Endothelial cell of umbilical vein (primary cell): ENCODE results near the gene ABCC11. TPM values are rescaled to one million over a fixed set of nuclear protein-coding genes. Genes with fewer than 3 reads are reported as not detected.

Source experiments
- BruUV-seq: library from RNA; stranded (reverse); fragments of 400-500 nt; replicated peaks from 2 replicates; lab custom pipeline; 2021; lab: Mats Ljungman, UMichigan
- CTCF ChIA-PET: fragments of 300-600, 350-600 bp; sonication (Branson Sonifier 250); formaldehyde crosslinking; loops from one replicate; lab custom pipeline; 2021; ENCODE audit warnings: antibody characterized with exemption, inconsistent platforms; lab: Charles Lee
- POLR2A ChIA-PET: fragments of 300-600, 350-600 bp; sonication (Branson Sonifier 250); formaldehyde crosslinking; loops from one replicate; lab custom pipeline; 2021; ENCODE audit warnings: antibody characterized with exemption, inconsistent platforms; lab: Charles Lee
- DNase-seq: peaks from one replicate; pipeline ENCODE4 v3.0.0-alpha.2; 2011; ENCODE audit warnings: low read depth, low spot score
- FAIRE-seq: peaks from 2 replicates; lab custom pipeline; 2011; peaks lifted over from hg19 to GRCh38; lab: Jason Lieb, UNC
- H2AFZ ChIP-seq: 2 replicates; pipeline ENCODE4 v1.6.0; 2012; ENCODE audit warnings: low read depth, low read length, control low read depth, inconsistent platforms
- H3K27ac ChIP-seq: 2 replicates; pipeline ENCODE4 v1.5.1; 2011; ENCODE audit warnings: low read depth, mild to moderate bottlenecking, control low read depth, low read length, moderate library complexity; ENCODE audit not compliant: insufficient read depth
- H3K27me3 ChIP-seq, 2 experiments: 2 replicates each; pipeline versions ENCODE4 v1.6.0 to v1.6.1; 2011; ENCODE audit warnings: low read length in 2 of 2, mixed read lengths in 1 of 2; ENCODE audit not compliant: control insufficient read depth in 2 of 2, insufficient read depth in 2 of 2
- H3K36me3 ChIP-seq, 2 experiments: 2 replicates in 1 of 2; 3 replicates in 1 of 2; pipeline ENCODE4 v1.5.1; 2011; ENCODE audit warnings: low read length in 2 of 2, mild to moderate bottlenecking in 1 of 2, moderate library complexity in 1 of 2; ENCODE audit not compliant: control insufficient read depth in 2 of 2, insufficient read depth in 2 of 2; ENCODE audit errors: extremely low read depth in 1 of 2
- H3K4me1 ChIP-seq: 3 replicates; pipeline ENCODE4 v1.5.1; 2011; ENCODE audit warnings: mild to moderate bottlenecking, low read length; ENCODE audit not compliant: control insufficient read depth, insufficient read depth; ENCODE audit errors: extremely low read depth
- H3K4me2 ChIP-seq: 2 replicates; pipeline ENCODE4 v1.6.1; 2011; ENCODE audit warnings: low read length, control low read depth, mixed read lengths; ENCODE audit not compliant: insufficient read depth
- H3K4me3 ChIP-seq, 3 experiments: fragments of 200-600 bp in 1 of 3; sonication (generic), shearing (Covaris generic) in 1 of 3; replicated peaks in 1 of 3; 2 replicates each; pipeline ENCODE4 v1.5.1; 2011 to 2016; ENCODE audit warnings: control low read depth in 3 of 3, low read length in 3 of 3, mild to moderate bottlenecking in 2 of 3, inconsistent platforms in 1 of 3, low read depth in 1 of 3, moderate library complexity in 1 of 3; ENCODE audit not compliant: insufficient read depth in 1 of 3
- H3K79me2 ChIP-seq: 2 replicates; pipeline ENCODE4 v1.6.0; 2012; ENCODE audit warnings: low read length, inconsistent platforms; ENCODE audit not compliant: control insufficient read depth, insufficient read depth
- H3K9ac ChIP-seq: replicated peaks from 2 replicates; pipeline ENCODE3; 2011; ENCODE audit warnings: low read length, control low read depth; ENCODE audit not compliant: insufficient read depth; ENCODE audit errors: extremely low read depth
- H3K9me1 ChIP-seq: replicated peaks from 3 replicates; pipeline ENCODE4 v1.6.0; 2011; ENCODE audit warnings: mild to moderate bottlenecking, low read length; ENCODE audit not compliant: control insufficient read depth, insufficient read depth; ENCODE audit errors: extremely low read depth
- H3K9me3 ChIP-seq: replicated peaks from 2 replicates; pipeline ENCODE4 v1.5.1; 2012; ENCODE audit warnings: low read length, inconsistent platforms; ENCODE audit not compliant: control insufficient read depth, insufficient read depth
- H4K20me1 ChIP-seq: replicated peaks from 2 replicates; pipeline ENCODE3; 2011; ENCODE audit warnings: mild to moderate bottlenecking, low read length; ENCODE audit not compliant: control insufficient read depth, insufficient read depth; ENCODE audit errors: extremely low read depth
- EZH2 ChIP-seq: IDR thresholded peaks from 2 replicates; pipeline ENCODE4 v1.6.1; 2012; ENCODE audit warnings: borderline replicate concordance, low read depth, mild to moderate bottlenecking, moderate library complexity, low read length, inconsistent platforms; ENCODE audit not compliant: severe bottlenecking
- FOS ChIP-seq: IDR thresholded peaks from 2 replicates; pipeline ENCODE4 v1.6.1; 2011; ENCODE audit warnings: mild to moderate bottlenecking, low read length, moderate library complexity, borderline replicate concordance; ENCODE audit not compliant: insufficient read depth
- GATA2 ChIP-seq: IDR thresholded peaks from 2 replicates; pipeline ENCODE4 v1.7.0; 2011; ENCODE audit warnings: low read depth, mild to moderate bottlenecking, moderate library complexity, mixed read lengths, low read length; ENCODE audit not compliant: insufficient read length, insufficient read depth
- JUN ChIP-seq: IDR thresholded peaks from 2 replicates; pipeline ENCODE4 v1.6.1; 2011; ENCODE audit warnings: borderline replicate concordance, low read depth; ENCODE audit not compliant: insufficient read length, insufficient read depth
- POLR2A ChIP-seq: IDR thresholded peaks from 2 replicates; pipeline ENCODE4 v1.6.1; 2012; ENCODE audit warnings: low read depth, mild to moderate bottlenecking, control low read depth, low read length
- POLR2AphosphoS5 ChIP-seq: IDR thresholded peaks from 2 replicates; pipeline ENCODE4 v1.6.1; 2012; ENCODE audit warnings: low read depth, mild to moderate bottlenecking, control low read depth, low read length, moderate library complexity; ENCODE audit not compliant: insufficient read depth
- dilution Hi-C: fragments of 300-500 bp; cut with MboI; formaldehyde crosslinking; loops from one replicate; pipeline ENCODE4 v1.15.0; 2019; ENCODE audit warnings: low sequenced_read_pairs; ENCODE audit not compliant: extremely low pct_ligation_motif_present
- intact Hi-C: fragments of 100-400 bp; cut with micrococcal nuclease; formaldehyde crosslinking; loops from one replicate; pipeline ENCODE4 v1.10.0; 2022
- polyA plus RNA-seq, 4 experiments: library from polyadenylated mRNA; depleted of rRNA in 3 of 4; stranded (reverse) in 3 of 4; unstranded in 1 of 4; fragments of >200 nt; gene quantifications; 2 replicates each; pipeline versions ENCODE4 v1.2.1 to v1.2.3, GENCODE V29; 2011 to 2012; ENCODE audit warnings: missing spikeins in 1 of 4
- total RNA-seq: library from RNA; stranded (reverse); gene quantifications from 2 replicates; pipeline ENCODE4 v1.2.3, GENCODE V29; 2021
- TF ChIP-seq, protein P1 (sequence below): IDR thresholded peaks from 2 replicates; pipeline ENCODE4 v1.6.1; 2011; ENCODE audit not compliant: insufficient read depth, insufficient read length

The ABCC11 gene
- total and polyA plus RNA-seq, 2 donors (not counting 3 experiments of a cell fraction or from before 2014, with no cell fraction given), result 0.08 TPM; not detected in 1

GRCh38 chr16:48246066-48246465 lies 1.3 kb downstream of the ABCC11 start:
- H3K79me2 ChIP-seq, result peaks cover 61% of the 10 kb centered on the region
- peaks cover 2% of the 10 kb centered on the region for H4K20me1 ChIP-seq
- BruUV-seq, result no TSS peak
- H3K9me3 ChIP-seq, result no peaks in the 10 kb centered on the region
- FAIRE-seq (no peak), DNase-seq (no peak)
- H3K4me2 ChIP-seq, result peak overlapping the region; percentile 94
- peak overlapping the region in 1 of 3 experiments; percentile 8 for H3K4me3 ChIP-seq
- ChIA-PET POLR2A (no interaction called here), CTCF (no interaction called here)
- H2AFZ ChIP-seq, result no peak overlapping the region
- H3K4me1 ChIP-seq, result peaks cover 9% of the 10 kb centered on the region
- H3K9ac ChIP-seq, result no peak overlapping the region
- no peak for TF ChIP-seq GATA2
- TF ChIP-seq POLR2AphosphoS5, result no peak
- TF ChIP-seq JUN, result no peak
- TF ChIP-seq FOS, result no peak
- TF ChIP-seq EZH2, result no peak
- TF ChIP-seq POLR2A, result no peak
- H3K36me3 ChIP-seq, result no peaks in the 10 kb centered on the region
- no peaks in the 10 kb centered on the region for H3K27me3 ChIP-seq
- no peaks in the 10 kb centered on the region for H3K9me1 ChIP-seq
- dilution Hi-C loops, result no loop called here
- no peak overlapping the region for H3K27ac ChIP-seq
- intact Hi-C loops, result loop anchor here (10.0 kb wide), 1 partner anchor 139 kb away; the partner anchor contains the start of gene SIAH1

- peak overlapping the region; percentile 98 for H2AFZ ChIP-seq
- peak overlapping the region; percentile 51 to 96 (median 70) for H3K4me3 ChIP-seq
- no peaks in the 10 kb centered on the region for H3K36me3 ChIP-seq
- H3K9me1 ChIP-seq, result no peaks in the 10 kb centered on the region
- H4K20me1 ChIP-seq, result peaks cover 2% of the 10 kb centered on the region
- POLR2A ChIA-PET, result no interaction called here
- intact Hi-C loops, result loop anchor here (1.0 to 10.0 kb wide), 2 partner anchors 73 to 140 kb away; partner anchors contain the start of gene SIAH1
- DNase-seq (no peak), FAIRE-seq (peak; percentile 12)
- peak overlapping the region; percentile 59 for H3K27ac ChIP-seq
- peaks cover 9% of the 10 kb centered on the region for H3K4me1 ChIP-seq
- TF ChIP-seq JUN, result no peak
- TF ChIP-seq, protein P1, sequence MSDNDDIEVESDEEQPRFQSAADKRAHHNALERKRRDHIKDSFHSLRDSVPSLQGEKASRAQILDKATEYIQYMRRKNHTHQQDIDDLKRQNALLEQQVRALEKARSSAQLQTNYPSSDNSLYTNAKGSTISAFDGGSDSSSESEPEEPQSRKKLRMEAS, result no peak
- TF ChIP-seq FOS, result no peak
- no peak for TF ChIP-seq EZH2
- no peak for TF ChIP-seq POLR2A
- dilution Hi-C loops, result no loop called here
- BruUV-seq, result no TSS peak
- H3K79me2 ChIP-seq, result peaks cover 51% of the 10 kb centered on the region
- H3K4me2 ChIP-seq, result peak overlapping the region; percentile 94
- no peaks in the 10 kb centered on the region for H3K27me3 ChIP-seq
- CTCF ChIA-PET, result interaction anchor here (1.2 kb wide), 1 partner anchor 1101 kb away, joined by 3 read pairs; the partner anchor contains the start of gene NETO2
- no peaks in the 10 kb centered on the region for H3K9me3 ChIP-seq
- peak overlapping the region; percentile 88 for H3K9ac ChIP-seq
These were observed 2.5 kb downstream of the ABCC11 start for GRCh38 chr16:48244863-48245195.
